Epithelial cell of esophagus (primary cell): ENCODE measurements around the gene ANKDD1B.
"Not testable (repeated sequence)": the region's sequence is repeated elsewhere in the genome, so short reads cannot be mapped to it uniquely, and the experiment has no call there.

Experiments
- DNase-seq: peaks from one replicate; pipeline ENCODE4 v3.0.0; 2010; ENCODE audit warnings: low read depth
- H3K4me3 ChIP-seq: 2 replicates; pipeline ENCODE4 v1.5.1; 2011; ENCODE audit warnings: mild to moderate bottlenecking, low read length, control low read depth
- TF ChIP-seq, protein P1 (sequence below): IDR thresholded peaks from 2 replicates; pipeline ENCODE4 v1.5.1; 2011; ENCODE audit warnings: low read depth, mild to moderate bottlenecking, low read length, control low read depth, inconsistent platforms; ENCODE audit not compliant: insufficient read depth; ENCODE audit errors: missing control alignments

Gene ANKDD1B

DNA sequence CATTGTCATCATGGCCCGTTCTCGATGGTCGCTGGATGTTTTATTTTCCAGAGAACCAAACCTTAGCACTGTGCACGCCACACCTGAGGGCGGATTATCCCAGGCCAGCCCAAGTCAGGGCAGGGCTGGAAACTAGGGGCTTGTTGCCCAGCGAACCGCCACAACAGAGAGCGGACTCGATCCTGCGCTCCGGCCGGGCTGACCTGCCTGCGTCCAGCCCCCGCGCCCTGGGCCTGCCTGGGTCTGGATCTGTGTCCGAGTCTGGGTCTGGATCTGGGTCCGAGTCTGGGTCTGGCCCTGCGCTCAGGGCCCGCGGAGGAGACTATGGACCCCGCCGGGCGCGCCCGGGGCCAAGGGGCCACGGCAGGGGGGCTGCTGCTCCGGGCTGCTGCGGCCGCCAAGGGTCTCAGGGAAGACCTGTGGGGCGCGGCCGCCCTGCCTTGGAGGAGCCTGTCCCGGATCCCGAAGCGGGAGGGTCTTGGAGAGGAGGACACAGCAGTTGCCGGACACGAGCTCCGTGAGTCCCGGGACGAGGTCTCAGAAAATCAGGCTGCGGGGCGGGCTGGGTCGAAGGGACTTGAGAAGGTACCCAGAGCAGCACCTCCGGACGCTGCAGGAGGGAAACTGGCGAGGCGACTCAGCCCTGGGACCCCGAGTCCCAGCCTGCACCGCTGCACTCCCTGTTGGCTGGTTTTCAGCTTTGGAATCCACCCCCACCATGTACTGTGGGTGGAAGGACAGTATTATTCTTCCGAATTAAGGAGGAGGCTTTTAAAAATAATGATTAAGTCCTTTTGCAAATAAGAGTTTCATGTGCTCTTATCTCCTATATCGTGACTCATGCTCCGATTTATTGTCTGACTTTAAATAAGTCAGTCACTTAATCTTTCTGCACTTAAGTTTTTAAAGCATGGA lies at the start of gene ANKDD1B:
TSS of gene ANKDD1B (plus strand) at position 143 of the 915 bp plus-strand sequence. CDS start at position 325, 182 bp downstream.
- DNase-seq, result peak; percentile 59
- TF ChIP-seq, protein P1, sequence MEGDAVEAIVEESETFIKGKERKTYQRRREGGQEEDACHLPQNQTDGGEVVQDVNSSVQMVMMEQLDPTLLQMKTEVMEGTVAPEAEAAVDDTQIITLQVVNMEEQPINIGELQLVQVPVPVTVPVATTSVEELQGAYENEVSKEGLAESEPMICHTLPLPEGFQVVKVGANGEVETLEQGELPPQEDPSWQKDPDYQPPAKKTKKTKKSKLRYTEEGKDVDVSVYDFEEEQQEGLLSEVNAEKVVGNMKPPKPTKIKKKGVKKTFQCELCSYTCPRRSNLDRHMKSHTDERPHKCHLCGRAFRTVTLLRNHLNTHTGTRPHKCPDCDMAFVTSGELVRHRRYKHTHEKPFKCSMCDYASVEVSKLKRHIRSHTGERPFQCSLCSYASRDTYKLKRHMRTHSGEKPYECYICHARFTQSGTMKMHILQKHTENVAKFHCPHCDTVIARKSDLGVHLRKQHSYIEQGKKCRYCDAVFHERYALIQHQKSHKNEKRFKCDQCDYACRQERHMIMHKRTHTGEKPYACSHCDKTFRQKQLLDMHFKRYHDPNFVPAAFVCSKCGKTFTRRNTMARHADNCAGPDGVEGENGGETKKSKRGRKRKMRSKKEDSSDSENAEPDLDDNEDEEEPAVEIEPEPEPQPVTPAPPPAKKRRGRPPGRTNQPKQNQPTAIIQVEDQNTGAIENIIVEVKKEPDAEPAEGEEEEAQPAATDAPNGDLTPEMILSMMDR, result no peak
- peak within 1 kb of the TSS; percentile 30 for H3K4me3 ChIP-seq

DNA sequence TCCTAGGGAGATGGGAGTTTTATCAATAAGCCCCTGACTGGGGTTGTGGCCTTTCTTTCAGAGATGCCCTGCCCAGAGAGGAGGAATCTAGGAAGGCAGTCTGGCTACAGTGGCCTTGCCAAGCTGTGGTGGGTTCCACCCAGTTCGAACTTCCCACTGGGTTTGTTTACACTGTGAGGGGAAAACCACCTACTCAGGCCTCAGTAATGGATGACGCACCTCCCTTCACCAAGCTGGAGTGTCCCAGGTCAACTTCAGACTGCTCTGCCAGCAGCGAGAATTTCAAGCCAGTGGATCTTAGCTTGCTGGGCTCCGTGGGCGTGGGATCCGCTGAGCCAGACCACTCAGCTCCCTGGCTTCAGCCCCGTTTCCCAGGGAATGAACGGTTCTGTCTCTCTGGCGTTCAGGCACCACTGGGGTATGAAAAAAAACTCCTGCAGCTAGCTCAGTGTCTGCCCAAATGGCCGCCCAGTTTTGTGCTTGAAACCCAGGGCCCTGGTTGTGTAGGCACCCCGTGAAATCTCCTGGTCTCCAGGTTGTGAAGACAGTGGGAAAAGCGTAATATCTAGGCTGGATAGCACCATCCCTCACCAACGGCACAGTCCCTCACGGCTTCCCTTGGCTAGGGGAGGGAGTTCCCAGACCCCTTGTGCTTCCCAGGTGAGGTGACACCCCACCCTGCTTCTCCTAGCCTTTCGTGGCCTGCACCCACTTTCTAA lies 45.1 kb upstream of the ANKDD1B start:
- DNase-seq, result peak; percentile 87
- not testable (repeated sequence) for H3K4me3 ChIP-seq

DNA sequence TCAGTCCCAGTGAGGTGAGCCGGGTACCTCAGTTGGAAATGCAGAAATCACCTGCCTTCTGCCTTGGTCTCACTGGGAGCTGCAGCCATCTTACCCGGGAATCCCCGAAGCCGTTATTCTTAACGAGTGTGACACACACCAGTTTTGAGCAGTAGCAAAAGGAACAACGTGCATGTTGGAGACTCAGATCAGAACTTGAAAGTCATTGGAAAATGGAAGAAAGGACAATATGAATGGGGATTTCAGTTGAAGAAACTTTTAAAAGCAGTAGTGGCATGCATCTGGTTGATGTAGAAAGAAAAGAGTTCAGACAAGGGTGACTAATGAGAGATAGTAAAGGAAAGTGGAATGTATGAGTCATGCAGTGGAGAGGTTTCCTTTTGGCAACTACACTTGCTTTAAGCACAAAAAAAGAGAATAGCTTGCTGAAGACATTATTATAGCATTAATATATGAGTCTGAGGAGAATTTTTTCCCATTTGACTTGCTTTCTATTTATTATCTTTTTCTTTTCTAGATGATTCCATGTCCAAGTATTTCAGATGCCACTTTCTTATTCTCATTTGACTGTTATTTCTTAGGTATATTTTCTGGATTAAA lies 44.4 kb upstream of the ANKDD1B start:
- DNase-seq, result peak; percentile 90
- TF ChIP-seq, protein P1, result no peak
- no peak overlapping the region for H3K4me3 ChIP-seq

DNA sequence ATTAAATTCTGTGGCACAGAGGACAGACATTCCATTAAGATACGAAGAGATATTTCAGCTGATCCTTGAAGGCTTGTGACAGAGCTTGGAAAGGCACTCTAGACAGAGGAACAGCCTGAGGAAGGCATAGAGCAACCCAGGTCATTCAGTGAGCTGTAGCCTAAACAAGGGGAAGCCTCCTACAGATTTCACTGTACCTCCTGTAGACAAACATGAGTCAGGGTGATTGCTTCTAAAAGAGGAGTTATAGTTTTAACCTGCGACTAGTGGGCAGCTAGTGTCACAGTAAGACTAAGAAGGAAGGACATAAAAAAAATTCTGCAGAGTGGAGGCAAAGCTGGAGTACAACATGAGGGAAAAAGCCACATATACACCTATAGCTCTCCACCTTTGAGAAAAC lies 43.5 kb upstream of the ANKDD1B start:
- H3K4me3 ChIP-seq, result no peak overlapping the region
- DNase-seq, result peak; percentile 45
- TF ChIP-seq, protein P1, result no peak

DNA sequence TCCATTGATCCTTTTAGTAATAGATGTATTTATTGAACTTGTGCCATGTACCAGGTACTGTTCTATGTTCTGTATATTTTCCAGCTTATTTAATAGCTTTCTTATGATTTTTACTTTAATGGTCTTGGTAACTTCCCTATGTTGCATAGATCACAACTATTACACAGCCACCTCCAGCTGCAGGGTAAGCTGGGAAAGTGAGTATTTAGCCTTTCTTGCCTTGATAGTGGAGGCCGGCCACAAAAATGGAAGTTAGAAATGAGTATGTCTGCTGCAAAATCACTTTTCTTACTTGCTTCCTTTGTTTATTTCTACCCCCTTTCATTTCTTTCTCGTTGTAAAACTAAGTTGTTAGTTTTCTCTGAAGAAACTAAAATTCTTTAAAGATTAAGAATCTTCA lies 43.1 kb upstream of the ANKDD1B start:
- H3K4me3 ChIP-seq, result no peak overlapping the region
- TF ChIP-seq, protein P1, result no peak
- DNase-seq, result no peak

DNA sequence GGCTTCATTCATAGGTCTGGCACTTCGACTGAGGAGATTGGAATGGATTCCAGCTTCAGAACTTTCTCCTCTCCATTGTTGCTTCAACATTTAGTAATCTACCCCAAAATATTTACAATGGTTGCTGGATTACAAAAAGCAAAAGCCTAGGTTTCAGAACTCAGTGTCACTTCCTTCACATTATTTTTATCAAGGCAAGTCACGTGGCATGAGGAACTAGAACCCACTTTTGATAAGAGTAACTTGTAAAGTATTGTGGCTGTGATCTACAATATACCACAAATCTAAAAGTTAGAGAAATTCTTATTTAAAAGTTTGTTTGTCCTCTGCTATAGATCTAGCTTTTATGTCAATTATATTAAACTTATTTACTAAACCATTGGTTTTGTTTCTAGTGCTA lies 39.7 kb upstream of the ANKDD1B start:
- H3K4me3 ChIP-seq, result no peak overlapping the region
- DNase-seq, result no peak
- TF ChIP-seq, protein P1, result no peak

DNA sequence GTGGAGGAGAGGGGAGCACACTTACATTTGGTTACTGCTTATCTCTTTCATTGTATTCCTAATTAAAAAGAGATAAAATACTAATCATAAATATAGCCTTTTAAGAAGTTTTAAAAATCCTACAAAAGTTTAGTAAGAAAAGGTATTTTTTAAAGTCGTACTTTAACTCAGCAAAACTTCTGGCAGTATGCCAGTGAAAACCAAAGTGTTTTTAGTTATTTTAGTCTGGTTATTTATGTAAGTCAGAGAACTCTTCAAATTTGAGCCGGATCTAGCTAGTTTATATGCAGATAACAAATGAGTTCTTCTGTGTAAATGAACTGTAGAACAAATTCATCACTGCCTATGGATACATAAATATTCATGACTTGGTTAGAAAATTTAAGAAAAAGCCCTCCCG lies 36.5 kb upstream of the ANKDD1B start:
- DNase-seq, result no peak
- no peak overlapping the region for H3K4me3 ChIP-seq
- TF ChIP-seq, protein P1, result no peak

DNA sequence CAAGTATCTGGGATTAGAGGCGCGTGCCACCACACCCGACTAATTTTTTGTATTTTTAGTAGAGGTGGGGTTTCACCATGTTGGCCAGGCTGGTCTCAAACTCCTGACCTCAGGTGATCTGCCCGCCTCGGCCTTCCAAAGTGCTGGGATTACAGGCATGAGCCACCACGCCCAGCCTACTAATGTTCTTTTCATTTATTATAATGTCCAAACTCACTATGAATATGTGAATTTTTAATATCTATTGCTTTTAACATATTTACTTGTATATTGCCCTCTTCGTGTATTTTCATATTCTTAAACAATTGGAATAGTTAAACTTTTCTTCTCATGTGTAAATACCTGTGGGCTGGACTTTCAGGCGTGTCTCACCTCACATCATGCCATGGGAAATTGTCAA lies 33.0 kb upstream of the ANKDD1B start:
- not testable (repeated sequence) for H3K4me3 ChIP-seq, DNase-seq
